K562 (cell line): ENCODE measurements around the gene COPB2. TPM values are rescaled to one million over a fixed set of nuclear protein-coding genes. Genes with fewer than 3 reads are reported as not detected.

Experiments used
- ATF3 ChIP-seq, 2 experiments: fragments of 450-650 bp in 1 of 2; sonication (generic) in 1 of 2; formaldehyde crosslinking in 1 of 2; IDR thresholded peaks in 1 of 2; conservative IDR thresholded peaks in 1 of 2; 2 replicates each; pipeline versions ENCODE4 v1.6.1 to v1.8.1; 2016 to 2023; ENCODE audit warnings: mild to moderate bottlenecking in 2 of 2, moderate library complexity in 2 of 2, inconsistent platforms in 1 of 2, missing genetic modification reagents in 1 of 2
- CHD4 ChIP-seq: fragments of 200-600 bp; sonication (generic); IDR thresholded peaks from 3 replicates; pipeline ENCODE4 v1.6.1; 2012; ENCODE audit warnings: low read depth, mild to moderate bottlenecking, mixed read lengths, low read length, inconsistent platforms; ENCODE audit not compliant: insufficient read depth, insufficient replicate concordance, poor library complexity, severe bottlenecking
- E2F3 ChIP-seq: fragments of 250-450 bp; sonication (Bioruptor Pico); IDR thresholded peaks from 2 replicates; pipeline ENCODE4 v1.4.0; 2020; ENCODE audit warnings: mild to moderate bottlenecking
- ETS1 ChIP-seq: conservative IDR thresholded peaks from 2 replicates; pipeline ENCODE4 v1.6.1; 2011; ENCODE audit warnings: low read depth, mild to moderate bottlenecking, low read length; ENCODE audit not compliant: control insufficient read depth
- HDAC2 ChIP-seq: fragments of 450-650 bp; IDR thresholded peaks from 2 replicates; pipeline ENCODE4 v1.6.1; 2016; ENCODE audit warnings: mild to moderate bottlenecking
- HSF4 ChIP-seq: fragments of 250-450 bp; sonication (Bioruptor Pico); IDR thresholded peaks from 2 replicates; pipeline ENCODE4 v2.1.2; 2022; ENCODE audit warnings: mild to moderate bottlenecking, moderate library complexity, borderline replicate concordance
- MAFG ChIP-seq: fragments of 450-650 bp; conservative IDR thresholded peaks from 2 replicates; pipeline ENCODE4 v1.6.1; 2016; ENCODE audit warnings: missing genetic modification characterization, missing compliant biosample characterization
- NFIX ChIP-seq: fragments of 250-450 bp; sonication (Bioruptor Pico); IDR thresholded peaks from 2 replicates; pipeline ENCODE4 v1.4.0; 2020; ENCODE audit warnings: low read depth, mild to moderate bottlenecking, moderate library complexity
- NFRKB ChIP-seq: fragments of 450-650 bp; IDR thresholded peaks from 2 replicates; pipeline ENCODE4 v1.6.1; 2016; ENCODE audit warnings: low read depth
- NR2C1 ChIP-seq, 2 experiments: fragments of 450-650 bp; IDR thresholded peaks; 2 replicates each; pipeline ENCODE4 v1.6.1; 2017; ENCODE audit warnings: mild to moderate bottlenecking in 2 of 2, antibody characterized with exemption in 1 of 2, inconsistent platforms in 1 of 2, missing compliant biosample characterization in 1 of 2, missing genetic modification characterization in 1 of 2
- NR2C2 ChIP-seq, 2 experiments: fragments of 200-800 bp in 1 of 2; sonication (Bioruptor generic) in 1 of 2; sonication (generic) in 1 of 2; formaldehyde crosslinking in 1 of 2; IDR thresholded peaks; 2 replicates each; pipeline versions ENCODE4 v1.6.1 to v1.8.0; 2016 to 2022; ENCODE audit warnings: mild to moderate bottlenecking in 1 of 2, missing compliant biosample characterization in 1 of 2, missing genetic modification characterization in 1 of 2, missing genetic modification reagents in 1 of 2
- RB1 ChIP-seq: fragments of 450-650 bp; IDR thresholded peaks from 2 replicates; pipeline ENCODE4 v1.6.1; 2017; ENCODE audit warnings: low read depth, mild to moderate bottlenecking
- SAFB ChIP-seq: fragments of 200-400 bp; formaldehyde crosslinking; IDR thresholded peaks from 2 replicates; pipeline ENCODE4 v1.6.1; 2017; ENCODE audit warnings: low read depth, low read length, borderline replicate concordance
- SMAD3 ChIP-seq: fragments of 450-650 bp; formaldehyde crosslinking; conservative IDR thresholded peaks from 2 replicates; pipeline ENCODE4 v1.4.0; 2020; ENCODE audit warnings: mild to moderate bottlenecking
- SMAD4 ChIP-seq: fragments of 250-450 bp; sonication (Bioruptor Pico); conservative IDR thresholded peaks from 2 replicates; pipeline ENCODE4 v1.8.0; 2021; ENCODE audit warnings: inconsistent platforms, mild to moderate bottlenecking, moderate library complexity
- TEAD1 ChIP-seq, 2 experiments: fragments of 450-650 bp in 1 of 2; sonication (generic) in 1 of 2; formaldehyde crosslinking; IDR thresholded peaks; 2 replicates each; pipeline versions ENCODE4 v1.4.0 to v1.8.0; 2020 to 2022; ENCODE audit warnings: mild to moderate bottlenecking in 2 of 2, missing genetic modification reagents in 1 of 2
- TEAD4 ChIP-seq, 2 experiments: sonication (generic) in 1 of 2; formaldehyde crosslinking in 1 of 2; IDR thresholded peaks; 2 replicates each; pipeline versions ENCODE4 v1.6.1 to v1.8.0; 2012 to 2022; ENCODE audit warnings: borderline replicate concordance in 1 of 2, inconsistent platforms in 1 of 2, low read length in 1 of 2, mild to moderate bottlenecking in 1 of 2, missing genetic modification reagents in 1 of 2
- ZBTB17 ChIP-seq: fragments of 450-650 bp; formaldehyde crosslinking; IDR thresholded peaks from 2 replicates; pipeline ENCODE4 v1.4.0; 2020; ENCODE audit warnings: mild to moderate bottlenecking
- ZNF143 ChIP-seq: sonication (generic); formaldehyde crosslinking; IDR thresholded peaks from 2 replicates; pipeline ENCODE4 v1.9.0; 2022; ENCODE audit warnings: mild to moderate bottlenecking, missing genetic modification reagents
- ZNF311 ChIP-seq: fragments of 250-450 bp; sonication (Bioruptor Pico); IDR thresholded peaks from 2 replicates; pipeline ENCODE4 v1.4.0; 2020; ENCODE audit warnings: mild to moderate bottlenecking, moderate library complexity
- ZNF696 ChIP-seq: fragments of 250-450 bp; sonication (Bioruptor Pico); conservative IDR thresholded peaks from 2 replicates; pipeline ENCODE4 v1.4.0; 2020; ENCODE audit warnings: mild to moderate bottlenecking, moderate library complexity
- polyA plus RNA-seq, 8 experiments: library from polyadenylated mRNA; depleted of rRNA in 4 of 8; stranded (reverse) in 5 of 8; unstranded in 3 of 8; fragments of >200 nt; fragmentation: Nextera tagmentation in 2 of 8; fragmentation: Illumina TruSeq in 1 of 8; extraction: Ambion mirVana in 2 of 8; extraction: Trizol in 1 of 8; gene quantifications; 2 replicates each; pipeline versions ENCODE4 v1.2.1 to v1.2.3, GENCODE V29; 2011 to 2014; ENCODE audit warnings: inconsistent platforms in 1 of 8, missing spikeins in 1 of 8
- total RNA-seq, 7 experiments: library from RNA; depleted of rRNA in 6 of 7; stranded (reverse); fragments of >200 nt in 6 of 7; fragmentation: Illumina TruSeq in 2 of 7; extraction: Trizol in 2 of 7; gene quantifications; 2 replicates each; pipeline versions ENCODE4 v1.2.1 to v1.2.3, GENCODE V29; 2011 to 2021; ENCODE audit warnings: low replicate concordance in 1 of 7
- TF ChIP-seq, protein P1 (sequence below): sonication (generic); formaldehyde crosslinking; IDR thresholded peaks from 2 replicates; pipeline ENCODE4 v1.8.1; 2022; ENCODE audit warnings: missing genetic modification reagents
- TF ChIP-seq, protein P2 (sequence below): fragments of 200-800 bp; sonication (Bioruptor generic); IDR thresholded peaks from 2 replicates; pipeline ENCODE4 v1.6.1; 2017; ENCODE audit warnings: missing genetic modification characterization, missing compliant biosample characterization

The COPB2 gene
- total and polyA plus RNA-seq, 9 of the 15 experiments (the other 6 are each of a cell fraction or from before 2014, with no cell fraction given), result 64.3 to 189 (median 130) TPM

DNA sequence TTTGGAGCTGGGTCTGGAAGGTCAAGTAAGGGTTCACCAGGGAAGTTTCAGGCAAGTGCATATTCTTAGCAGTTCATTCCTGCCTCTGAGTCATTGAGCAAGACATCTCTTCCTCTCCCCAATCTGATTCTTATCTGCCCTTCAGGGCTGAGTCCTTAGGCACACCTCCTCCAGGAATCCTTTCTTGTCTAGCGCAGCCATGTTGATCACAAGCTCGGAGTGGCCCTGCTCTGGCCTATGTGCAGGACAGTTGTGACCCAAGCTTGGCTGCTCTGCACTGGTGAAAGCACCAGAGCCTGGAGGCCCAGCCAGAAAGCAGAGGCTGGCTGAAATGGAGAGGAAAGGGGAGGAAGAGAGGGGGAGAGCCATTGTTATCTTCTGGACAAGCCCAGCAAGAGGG, 76.5 kb downstream of the COPB2 start (continued):
- TF ChIP-seq ZNF143 (CRISPR knock-in tag) (no peak), TEAD1 (CRISPR knock-in tag; IDR thresholded peaks at IDR 0.05) (peak; percentile 28 to 58; a peak in 1 of 4 replicates), ZBTB17 (CRISPR knock-in tag) (peak; percentile 29; the same call in 1 of the 2 replicates), HDAC2 (peak; percentile 30; the same call in 1 of the 2 replicates), NFRKB (peak; percentile 89), MAFG (tag) (no peak), ATF3 (IDR thresholded peaks at IDR 0.05) (peak; percentile 77), ATF3 (CRISPR knock-in tag; conservative IDR thresholded peaks at IDR 0.05) (no peak), E2F3 (CRISPR knock-in tag) (no peak), NR2C1 (IDR thresholded peaks at IDR 0.05) (no peak), NR2C1 (tag; IDR thresholded peaks at IDR 0.05) (no peak; the same call in none of the 2 replicates), SAFB (no peak), ZNF696 (CRISPR knock-in tag) (no peak), CHD4 (peak; percentile 6), RB1 (no peak), SMAD3 (no peak), ZNF311 (CRISPR knock-in tag) (peak; percentile 69; the same call in 1 of the 2 replicates), SMAD4 (CRISPR knock-in tag) (peak; percentile 37; the same call in 1 of the 2 replicates), TEAD4 (IDR thresholded peaks at IDR 0.05; ENCODE audit: low read length) (peak; percentile 58; the same call in 1 of the 2 replicates), TEAD4 (CRISPR knock-in tag; IDR thresholded peaks at IDR 0.05; ENCODE audit: borderline replicate concordance) (no peak), HSF4 (CRISPR knock-in tag) (no peak), NFIX (CRISPR knock-in tag) (no peak), NR2C2 (CRISPR knock-in tag; IDR thresholded peaks at IDR 0.05) (no peak), NR2C2 (tag; IDR thresholded peaks at IDR 0.05) (peak; percentile 80), ETS1 (no peak)
- TF ChIP-seq, protein P1, sequence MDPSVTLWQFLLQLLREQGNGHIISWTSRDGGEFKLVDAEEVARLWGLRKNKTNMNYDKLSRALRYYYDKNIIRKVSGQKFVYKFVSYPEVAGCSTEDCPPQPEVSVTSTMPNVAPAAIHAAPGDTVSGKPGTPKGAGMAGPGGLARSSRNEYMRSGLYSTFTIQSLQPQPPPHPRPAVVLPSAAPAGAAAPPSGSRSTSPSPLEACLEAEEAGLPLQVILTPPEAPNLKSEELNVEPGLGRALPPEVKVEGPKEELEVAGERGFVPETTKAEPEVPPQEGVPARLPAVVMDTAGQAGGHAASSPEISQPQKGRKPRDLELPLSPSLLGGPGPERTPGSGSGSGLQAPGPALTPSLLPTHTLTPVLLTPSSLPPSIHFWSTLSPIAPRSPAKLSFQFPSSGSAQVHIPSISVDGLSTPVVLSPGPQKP, result no peak
- TF ChIP-seq, protein P2, sequence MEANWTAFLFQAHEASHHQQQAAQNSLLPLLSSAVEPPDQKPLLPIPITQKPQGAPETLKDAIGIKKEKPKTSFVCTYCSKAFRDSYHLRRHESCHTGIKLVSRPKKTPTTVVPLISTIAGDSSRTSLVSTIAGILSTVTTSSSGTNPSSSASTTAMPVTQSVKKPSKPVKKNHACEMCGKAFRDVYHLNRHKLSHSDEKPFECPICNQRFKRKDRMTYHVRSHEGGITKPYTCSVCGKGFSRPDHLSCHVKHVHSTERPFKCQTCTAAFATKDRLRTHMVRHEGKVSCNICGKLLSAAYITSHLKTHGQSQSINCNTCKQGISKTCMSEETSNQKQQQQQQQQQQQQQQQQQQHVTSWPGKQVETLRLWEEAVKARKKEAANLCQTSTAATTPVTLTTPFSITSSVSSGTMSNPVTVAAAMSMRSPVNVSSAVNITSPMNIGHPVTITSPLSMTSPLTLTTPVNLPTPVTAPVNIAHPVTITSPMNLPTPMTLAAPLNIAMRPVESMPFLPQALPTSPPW (CRISPR knock-in tag), result peak; percentile 41; the same call in 1 of the 2 replicates
